ENCODE results near the gene PLEKHB1. TPM values are rescaled to one million over a fixed set of nuclear protein-coding genes. Genes with fewer than 3 reads are reported as not detected.

The PLEKHB1 gene
- total RNA-seq, 1 experiment from 2014 or later = 37.1 TPM

DNA sequence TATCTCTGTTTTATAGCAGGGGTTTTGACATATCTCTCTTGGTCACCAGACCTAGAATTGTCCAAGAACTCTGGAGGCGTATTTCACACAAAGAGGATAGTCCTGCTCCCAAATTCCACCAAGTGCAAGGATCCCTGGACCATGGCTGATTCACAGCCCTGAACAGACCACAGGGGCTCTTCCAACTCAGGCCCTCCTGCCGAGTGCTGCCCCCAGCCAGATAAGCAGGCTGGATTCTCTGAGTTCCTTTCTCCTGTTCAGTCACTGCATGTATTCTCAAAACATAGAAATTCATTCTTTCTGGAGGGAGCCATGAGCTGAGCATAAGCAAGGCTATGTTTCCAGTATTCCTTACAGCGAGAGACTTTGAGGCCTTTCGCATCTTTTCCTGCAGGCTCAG, 13.4 kb upstream of the PLEKHB1 start:
- H3K56ac ChIP-seq (ENCODE audit: insufficient read length, low read depth, low read length) = no peak overlapping the region
- no peaks in the 10 kb centered on the region for H3K23me2 ChIP-seq (ENCODE audit: insufficient read length, low read depth, low read length, poor library complexity, severe bottlenecking)
- H3K14ac ChIP-seq (ENCODE audit: insufficient read depth, low read length) = no peak overlapping the region
- H4K91ac ChIP-seq (ENCODE audit: insufficient read length, low read depth, low read length) = no peak overlapping the region
- no peak overlapping the region for H3K4me2 ChIP-seq (ENCODE audit: insufficient read depth, insufficient read length, low read length)
- no peak overlapping the region for H2BK20ac ChIP-seq (ENCODE audit: low read depth, low read length, poor library complexity, severe bottlenecking)
- no peak overlapping the region for H2AFZ ChIP-seq (ENCODE audit: low read length)
- no peaks in the 10 kb centered on the region for H4K20me1 ChIP-seq (ENCODE audit: control insufficient read depth, insufficient read depth, insufficient read length)
- no peak overlapping the region for H2BK5ac ChIP-seq (ENCODE audit: insufficient read length, low read length)
- no peaks in the 10 kb centered on the region for H3K9me3 ChIP-seq (ENCODE audit: control insufficient read depth, low read depth, low read length)
- H2BK12ac ChIP-seq (ENCODE audit: insufficient read length, low read depth, low read length) = no peak overlapping the region
- no peak for DNase-seq
- TF ChIP-seq, protein P1, sequence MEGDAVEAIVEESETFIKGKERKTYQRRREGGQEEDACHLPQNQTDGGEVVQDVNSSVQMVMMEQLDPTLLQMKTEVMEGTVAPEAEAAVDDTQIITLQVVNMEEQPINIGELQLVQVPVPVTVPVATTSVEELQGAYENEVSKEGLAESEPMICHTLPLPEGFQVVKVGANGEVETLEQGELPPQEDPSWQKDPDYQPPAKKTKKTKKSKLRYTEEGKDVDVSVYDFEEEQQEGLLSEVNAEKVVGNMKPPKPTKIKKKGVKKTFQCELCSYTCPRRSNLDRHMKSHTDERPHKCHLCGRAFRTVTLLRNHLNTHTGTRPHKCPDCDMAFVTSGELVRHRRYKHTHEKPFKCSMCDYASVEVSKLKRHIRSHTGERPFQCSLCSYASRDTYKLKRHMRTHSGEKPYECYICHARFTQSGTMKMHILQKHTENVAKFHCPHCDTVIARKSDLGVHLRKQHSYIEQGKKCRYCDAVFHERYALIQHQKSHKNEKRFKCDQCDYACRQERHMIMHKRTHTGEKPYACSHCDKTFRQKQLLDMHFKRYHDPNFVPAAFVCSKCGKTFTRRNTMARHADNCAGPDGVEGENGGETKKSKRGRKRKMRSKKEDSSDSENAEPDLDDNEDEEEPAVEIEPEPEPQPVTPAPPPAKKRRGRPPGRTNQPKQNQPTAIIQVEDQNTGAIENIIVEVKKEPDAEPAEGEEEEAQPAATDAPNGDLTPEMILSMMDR (conservative IDR thresholded peaks at IDR 0.05) = no peak
- H2AK5ac ChIP-seq (ENCODE audit: insufficient read length, low read length) = no peak overlapping the region
- no peaks in the 10 kb centered on the region for H3K79me2 ChIP-seq (ENCODE audit: insufficient read depth, low read length)
- no peak overlapping the region for H3K4me3 Mint-ChIP-seq
- no peak overlapping the region for H4K8ac ChIP-seq (replicated peaks; ENCODE audit: insufficient read length, low read depth, low read length)
- H3K4ac ChIP-seq (ENCODE audit: low read depth, low read length) = no peak overlapping the region
- no peak overlapping the region for H3K23ac ChIP-seq (ENCODE audit: insufficient read length, low read depth, low read length)
- H3K27me3 Mint-ChIP-seq (ENCODE audit: low read depth) = peaks cover 23% of the 10 kb centered on the region
- H3T11ph ChIP-seq (ENCODE audit: low read length) = no peak overlapping the region
- peaks cover 0 to 18% (median 2%) of the 10 kb centered on the region in 3 experiments; a peak in 3 of 7 replicates for H3K36me3 Mint-ChIP-seq (ENCODE audit: insufficient read depth in 1 of 3, low read depth in 3 of 3)
- H3K79me1 ChIP-seq (ENCODE audit: insufficient read depth, low read depth, low read length, poor library complexity, severe bottlenecking) = no peaks in the 10 kb centered on the region
- no peak overlapping the region for H2BK120ac ChIP-seq (ENCODE audit: low read depth, low read length, poor library complexity, severe bottlenecking)
- H3K27ac Mint-ChIP-seq = peak overlapping the region in 2 of 3 experiments; percentile 16 to 42; a peak in 2 of 7 replicates
- no peak overlapping the region for H2BK15ac ChIP-seq (ENCODE audit: low read depth, low read length)
- peaks cover 3 to 8% of the 10 kb centered on the region in 2 experiments for H3K9me3 Mint-ChIP-seq
- H3K27me3 ChIP-seq (ENCODE audit: insufficient read depth, low read length) = peaks cover 8% of the 10 kb centered on the region; the same call in 1 of the 2 replicates
- H3K18ac ChIP-seq (ENCODE audit: insufficient read length, low read depth, low read length) = no peak overlapping the region
- peaks cover 37% of the 10 kb centered on the region in 2 experiments for H3K4me1 Mint-ChIP-seq
- H3K9ac ChIP-seq (ENCODE audit: extremely low read depth, insufficient read length, low read length) = no peak overlapping the region
- no peak overlapping the region for H4K5ac ChIP-seq (ENCODE audit: insufficient read length, low read depth, low read length)
- H3K27ac ChIP-seq (ENCODE audit: insufficient read length, low read depth, low read length) = no peak overlapping the region
- no CpG with 5 or more reads among the region's 4 CpGs for WGBS (ENCODE audit: extremely low coverage, insufficient read length, low lambda C conversion rate)
- peaks cover 3% of the 10 kb centered on the region; the same call in 1 of the 2 replicates for H3K4me1 ChIP-seq (ENCODE audit: insufficient read depth, low read length)

Data from H9 (cell line).